Stimulated activated CD8-positive, alpha-beta memory T cell treated with anti-CD3 and anti-CD28 coated beads, Interleukin-7, amount 100 ng/mL, for 1 hour (primary cell): ENCODE results near the gene HDHD2.
"Not testable (repeated sequence)": the region's sequence is repeated elsewhere in the genome, so short reads cannot be mapped to it uniquely, and the experiment has no call there.

Source experiments
- DNase-seq, 2 donors: peaks; one replicate each; pipeline ENCODE4 v3.0.0-alpha.2; 2020; ENCODE audit warnings: low read depth in 2 of 2

Gene HDHD2

GRCh38 chr18:47150029-47150823 is at the start of gene HDHD2:
HDHD2 (minus strand) TSS chr18:47150500; CDS start chr18:47136439, 14,061 bp downstream.
- DNase-seq, result peak; percentile 53 to 57

- not testable (repeated sequence) for DNase-seq
Observed at GRCh38 chr18:47195961-47196360, 45.7 kb upstream of the HDHD2 start.

- DNase-seq, result no peak
Observed at GRCh38 chr18:47191961-47192360, 41.7 kb upstream of the HDHD2 start.

GRCh38 chr18:47187721-47188120 is 37.4 kb upstream of the HDHD2 start:
- DNase-seq, result no peak

- DNase-seq, result no peak
Observed at GRCh38 chr18:47184419-47185050, 34.2 kb upstream of the HDHD2 start.

GRCh38 chr18:47182156-47182555 is 31.9 kb upstream of the HDHD2 start:
- not testable (repeated sequence) for DNase-seq

GRCh38 chr18:47180765-47181164 is 30.5 kb upstream of the HDHD2 start:
- DNase-seq, result no peak

- DNase-seq, result no peak
Observed at GRCh38 chr18:47179520-47179919, 29.2 kb upstream of the HDHD2 start.

GRCh38 chr18:47175898-47176575 is 25.7 kb upstream of the HDHD2 start, which contains the start of gene IER3IP1:
IER3IP1 (minus strand) TSS chr18:47176364; CDS start chr18:47176277, 87 bp downstream.
- peak; percentile 68 to 74 for DNase-seq

- DNase-seq, result no peak
Observed at GRCh38 chr18:47175283-47175897, 25.1 kb upstream of the HDHD2 start.

GRCh38 chr18:47174545-47175116 is 24.3 kb upstream of the HDHD2 start:
- no peak for DNase-seq

GRCh38 chr18:47172476-47172875 is 22.2 kb upstream of the HDHD2 start:
- DNase-seq, result no peak

GRCh38 chr18:47168913-47169312 is 18.6 kb upstream of the HDHD2 start:
- DNase-seq, result no peak

- no peak for DNase-seq
Observed at GRCh38 chr18:47168509-47168908, 18.2 kb upstream of the HDHD2 start.

GRCh38 chr18:47166294-47166693 is 16.0 kb upstream of the HDHD2 start:
- no peak for DNase-seq

GRCh38 chr18:47163241-47163640 is 12.9 kb upstream of the HDHD2 start:
- no peak for DNase-seq

GRCh38 chr18:47160256-47160655 is 10.0 kb upstream of the HDHD2 start:
- no peak for DNase-seq

GRCh38 chr18:47158404-47158803 is 8.1 kb upstream of the HDHD2 start:
- not testable (repeated sequence) for DNase-seq

GRCh38 chr18:47151439-47151838 is 1.1 kb upstream of the HDHD2 start:
- DNase-seq, result no peak

- no peak for DNase-seq
Observed at GRCh38 chr18:47150824-47151366, 595 bp upstream of the HDHD2 start.

- no peak for DNase-seq
Observed at GRCh38 chr18:47149457-47150028, 757 bp downstream of the HDHD2 start.
